Measurements from ENCODE around the gene LOXHD1. TPM values are rescaled to one million over a fixed set of nuclear protein-coding genes. Genes with fewer than 3 reads are reported as not detected.

The LOXHD1 gene
- total RNA-seq, 1 donor from 2014 or later, result not detected

DNA sequence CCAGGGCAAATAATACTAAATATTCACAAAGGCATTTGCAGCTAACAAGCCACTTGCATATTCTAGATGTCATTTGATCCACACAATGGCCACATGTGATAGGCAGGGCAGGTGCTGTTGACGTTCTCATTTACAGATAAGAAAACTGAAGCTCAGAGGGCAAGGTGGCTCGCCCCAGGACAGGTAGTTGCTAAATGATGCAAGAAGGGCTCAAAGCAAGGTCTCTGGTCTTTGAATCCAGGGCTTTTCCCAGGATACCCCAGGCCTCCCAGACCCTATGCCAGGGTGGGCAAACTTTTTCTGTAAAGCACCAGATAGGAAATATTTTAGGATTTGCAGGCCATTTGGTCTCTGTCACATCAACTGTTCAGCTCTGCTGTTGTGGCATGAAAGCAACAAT is 35.1 kb downstream of the LOXHD1 start:
- TF ChIP-seq, protein P1, sequence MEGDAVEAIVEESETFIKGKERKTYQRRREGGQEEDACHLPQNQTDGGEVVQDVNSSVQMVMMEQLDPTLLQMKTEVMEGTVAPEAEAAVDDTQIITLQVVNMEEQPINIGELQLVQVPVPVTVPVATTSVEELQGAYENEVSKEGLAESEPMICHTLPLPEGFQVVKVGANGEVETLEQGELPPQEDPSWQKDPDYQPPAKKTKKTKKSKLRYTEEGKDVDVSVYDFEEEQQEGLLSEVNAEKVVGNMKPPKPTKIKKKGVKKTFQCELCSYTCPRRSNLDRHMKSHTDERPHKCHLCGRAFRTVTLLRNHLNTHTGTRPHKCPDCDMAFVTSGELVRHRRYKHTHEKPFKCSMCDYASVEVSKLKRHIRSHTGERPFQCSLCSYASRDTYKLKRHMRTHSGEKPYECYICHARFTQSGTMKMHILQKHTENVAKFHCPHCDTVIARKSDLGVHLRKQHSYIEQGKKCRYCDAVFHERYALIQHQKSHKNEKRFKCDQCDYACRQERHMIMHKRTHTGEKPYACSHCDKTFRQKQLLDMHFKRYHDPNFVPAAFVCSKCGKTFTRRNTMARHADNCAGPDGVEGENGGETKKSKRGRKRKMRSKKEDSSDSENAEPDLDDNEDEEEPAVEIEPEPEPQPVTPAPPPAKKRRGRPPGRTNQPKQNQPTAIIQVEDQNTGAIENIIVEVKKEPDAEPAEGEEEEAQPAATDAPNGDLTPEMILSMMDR (conservative IDR thresholded peaks at IDR 0.05), result no peak
- no peak for DNase-seq (ENCODE audit: low read depth, low spot score)
- peaks cover 3% of the 10 kb centered on the region for H3K4me1 Mint-ChIP-seq
- no peaks in the 10 kb centered on the region for H3K36me3 Mint-ChIP-seq (ENCODE audit: low read depth)
- H3K27me3 Mint-ChIP-seq (ENCODE audit: low read depth), result peaks cover 13% of the 10 kb centered on the region
- no peaks in the 10 kb centered on the region for H3K9me3 Mint-ChIP-seq
- no peak overlapping the region for H3K27ac Mint-ChIP-seq (ENCODE audit: unreplicated experiment)
- no peak overlapping the region for H3K4me3 Mint-ChIP-seq

DNA sequence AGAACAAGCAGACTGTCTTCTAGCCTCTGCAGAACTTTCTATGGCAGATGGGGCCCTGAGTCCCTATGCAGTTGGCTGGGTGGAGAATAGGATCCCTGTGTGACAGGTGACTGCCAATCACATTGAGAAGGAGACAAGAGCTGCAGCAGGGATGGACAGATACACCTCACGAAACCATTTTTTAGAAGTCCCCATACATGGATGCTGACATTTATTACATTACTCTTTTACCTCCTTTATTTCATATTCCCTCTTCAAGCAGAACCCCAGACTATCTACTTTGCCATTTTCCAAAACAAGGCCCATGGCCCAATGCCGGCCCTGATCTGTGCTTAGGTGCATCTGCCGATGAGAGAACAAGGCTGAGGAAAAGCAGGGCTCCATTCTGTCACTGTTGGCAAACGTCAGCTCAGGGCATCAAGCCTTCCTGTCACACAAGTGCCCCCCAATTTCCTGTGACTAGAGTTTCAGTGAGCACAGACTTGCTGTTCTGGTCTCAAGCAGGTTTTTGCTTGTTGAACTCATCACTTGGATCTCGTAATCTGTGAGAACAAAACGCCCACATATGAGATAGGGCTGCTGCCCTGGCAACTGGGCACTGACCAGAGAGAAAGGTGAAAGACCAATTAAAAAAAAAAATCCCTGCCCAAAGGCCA is 35.8 kb downstream of the LOXHD1 start:
- H3K4me1 Mint-ChIP-seq, result peaks cover 3% of the 10 kb centered on the region
- TF ChIP-seq, protein P1 (conservative IDR thresholded peaks at IDR 0.05), result no peak
- H3K27ac Mint-ChIP-seq (ENCODE audit: unreplicated experiment), result no peak overlapping the region
- no peak overlapping the region for H3K4me3 Mint-ChIP-seq
- H3K9me3 Mint-ChIP-seq, result no peaks in the 10 kb centered on the region
- no peaks in the 10 kb centered on the region for H3K36me3 Mint-ChIP-seq (ENCODE audit: low read depth)
- peaks cover 10% of the 10 kb centered on the region for H3K27me3 Mint-ChIP-seq (ENCODE audit: low read depth)
- no peak for DNase-seq (ENCODE audit: low read depth, low spot score)

DNA sequence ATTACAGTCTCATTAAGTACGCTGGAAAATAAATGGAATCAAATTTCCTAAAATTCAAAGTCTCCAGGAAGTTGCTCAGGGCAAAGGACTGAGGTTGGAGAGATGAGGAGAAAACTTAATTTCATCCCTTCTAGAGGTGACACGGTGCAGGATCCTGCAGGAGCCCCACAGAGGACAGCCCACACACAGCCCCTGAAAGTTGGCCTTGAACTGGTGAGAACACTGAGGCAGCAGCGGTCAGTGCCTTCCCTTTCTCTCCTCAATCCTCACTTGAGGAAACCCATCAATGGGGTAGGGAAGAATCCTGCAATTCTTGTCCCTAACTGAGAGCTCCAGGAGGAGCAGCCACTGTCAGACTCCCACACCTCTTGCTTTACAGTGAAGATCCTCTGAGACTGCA is 37.5 kb downstream of the LOXHD1 start:
- no peaks in the 10 kb centered on the region for H3K9me3 Mint-ChIP-seq
- no peak overlapping the region for H3K4me3 Mint-ChIP-seq
- H3K4me1 Mint-ChIP-seq, result peaks cover 3% of the 10 kb centered on the region
- DNase-seq (ENCODE audit: low read depth, low spot score), result no peak
- TF ChIP-seq, protein P1 (conservative IDR thresholded peaks at IDR 0.05), result no peak
- H3K36me3 Mint-ChIP-seq (ENCODE audit: low read depth), result no peaks in the 10 kb centered on the region
- no peak overlapping the region for H3K27ac Mint-ChIP-seq (ENCODE audit: unreplicated experiment)
- H3K27me3 Mint-ChIP-seq (ENCODE audit: low read depth), result peaks cover 7% of the 10 kb centered on the region

DNA sequence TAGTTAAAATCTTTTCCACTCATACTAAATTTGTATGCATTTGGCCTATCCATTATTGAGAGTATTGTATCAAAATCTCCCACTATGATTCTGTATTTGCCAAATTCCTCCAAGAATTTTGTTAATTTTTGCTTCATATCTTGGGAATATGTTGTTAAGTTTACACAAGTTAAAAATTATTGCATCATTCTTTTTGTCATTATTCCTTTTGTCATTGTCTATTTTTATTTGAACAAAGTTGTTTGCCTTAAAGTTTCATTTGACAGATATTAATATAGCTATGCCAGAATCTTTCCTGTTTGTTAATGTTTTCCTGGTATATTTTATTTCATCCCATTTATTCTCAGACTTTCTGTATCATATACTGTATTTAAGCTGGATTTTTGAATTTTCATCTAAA is 41.3 kb downstream of the LOXHD1 start:
- no peaks in the 10 kb centered on the region for H3K4me1 Mint-ChIP-seq
- no peak overlapping the region for H3K27ac Mint-ChIP-seq (ENCODE audit: unreplicated experiment)
- no peaks in the 10 kb centered on the region for H3K36me3 Mint-ChIP-seq (ENCODE audit: low read depth)
- H3K9me3 Mint-ChIP-seq, result no peaks in the 10 kb centered on the region
- peaks cover 26% of the 10 kb centered on the region for H3K27me3 Mint-ChIP-seq (ENCODE audit: low read depth)
- DNase-seq (ENCODE audit: low read depth, low spot score), result no peak
- H3K4me3 Mint-ChIP-seq, result no peak overlapping the region
- TF ChIP-seq, protein P1 (conservative IDR thresholded peaks at IDR 0.05), result no peak

DNA sequence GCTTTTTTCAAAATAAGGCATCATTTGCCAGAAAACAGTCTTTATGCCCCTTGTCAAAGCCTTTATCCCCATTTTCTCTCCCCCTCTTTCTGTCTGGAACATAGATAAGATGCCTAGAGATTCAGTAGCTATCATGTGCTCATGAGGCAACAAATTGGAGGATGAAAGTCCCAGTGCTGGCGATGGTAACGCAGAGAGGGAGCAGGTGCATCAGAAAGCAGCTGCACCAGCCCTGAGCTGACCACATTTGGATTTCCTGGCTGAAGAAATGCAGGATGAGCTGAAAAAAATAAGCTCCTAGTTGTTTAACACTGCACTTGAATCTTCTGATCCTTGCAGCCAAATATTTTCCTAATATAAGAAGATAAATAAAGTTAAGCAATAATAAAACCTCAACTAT is 48.0 kb downstream of the LOXHD1 start:
- no peak overlapping the region for H3K27ac Mint-ChIP-seq (ENCODE audit: unreplicated experiment)
- no peaks in the 10 kb centered on the region for H3K4me1 Mint-ChIP-seq
- no peaks in the 10 kb centered on the region for H3K9me3 Mint-ChIP-seq
- no peak for DNase-seq (ENCODE audit: low read depth, low spot score)
- H3K27me3 Mint-ChIP-seq (ENCODE audit: low read depth), result peaks cover 62% of the 10 kb centered on the region
- no peaks in the 10 kb centered on the region for H3K36me3 Mint-ChIP-seq (ENCODE audit: low read depth)
- TF ChIP-seq, protein P1 (conservative IDR thresholded peaks at IDR 0.05), result no peak
- H3K4me3 Mint-ChIP-seq, result no peak overlapping the region

Measured in neural crest cell (in vitro differentiated cells).